ENCODE data around the gene PAQR7.

PAQR7 gene

GRCh38 chr1:25867210-25867991 lies 8.1 kb downstream of the PAQR7 start:
- no peak for TF ChIP-seq CTCF (conservative IDR thresholded peaks at IDR 0.05)
- TF ChIP-seq ZFX (IDR thresholded peaks at IDR 0.05), result no peak
- H3K27ac ChIP-seq, result no peak overlapping the region

GRCh38 chr1:25866288-25866687 lies 9.2 kb downstream of the PAQR7 start:
- H3K27ac ChIP-seq, result no peak overlapping the region
- TF ChIP-seq CTCF (conservative IDR thresholded peaks at IDR 0.05) (no peak), ZFX (IDR thresholded peaks at IDR 0.05) (no peak)

GRCh38 chr1:25864434-25864833 lies 11.1 kb downstream of the PAQR7 start:
- H3K27ac ChIP-seq, result no peak overlapping the region
- TF ChIP-seq CTCF (conservative IDR thresholded peaks at IDR 0.05) (no peak), ZFX (IDR thresholded peaks at IDR 0.05) (no peak)

GRCh38 chr1:25863486-25864262 lies 11.8 kb downstream of the PAQR7 start:
- no peak for TF ChIP-seq CTCF (conservative IDR thresholded peaks at IDR 0.05)
- no peak overlapping the region for H3K27ac ChIP-seq

GRCh38 chr1:25862785-25863485 lies 12.6 kb downstream of the PAQR7 start:
- TF ChIP-seq ZFX (IDR thresholded peaks at IDR 0.05), result no peak
- TF ChIP-seq CTCF (conservative IDR thresholded peaks at IDR 0.05), result no peak
- H3K27ac ChIP-seq, result no peak overlapping the region

GRCh38 chr1:25861316-25862286 lies 13.9 kb downstream of the PAQR7 start:
- TF ChIP-seq ZFX (IDR thresholded peaks at IDR 0.05), result no peak
- no peak for TF ChIP-seq CTCF (conservative IDR thresholded peaks at IDR 0.05)
- no peak overlapping the region for H3K27ac ChIP-seq
